ENCODE results near the gene LIMK1. TPM values are rescaled to one million over a fixed set of nuclear protein-coding genes. Genes with fewer than 3 reads are reported as not detected.

Gene LIMK1
- polyA plus RNA-seq, 2 of the 4 experiments (the other 2 are of a cell fraction) = 17.6 to 28.9 TPM

DNA sequence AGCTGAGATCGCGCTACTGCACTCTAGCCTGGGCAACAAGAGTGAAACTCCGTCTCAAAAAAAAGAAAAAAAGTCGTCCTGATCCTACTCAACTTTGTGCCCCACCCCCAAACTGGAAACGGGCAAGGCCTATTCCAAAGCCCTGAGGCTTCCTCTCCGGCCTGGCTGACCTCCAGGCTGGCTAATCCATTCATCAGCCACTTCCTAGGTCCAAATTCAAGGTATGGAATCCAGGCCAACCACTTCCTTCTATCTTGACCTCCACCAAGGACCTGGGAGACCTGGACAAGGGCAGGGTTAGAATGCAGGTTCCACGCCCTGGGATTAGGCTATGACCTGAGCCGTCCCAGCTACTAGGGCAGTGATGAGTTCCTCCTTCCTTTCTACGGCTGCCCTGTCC lies 70.1 kb downstream of the LIMK1 start:
- no peaks in the 10 kb centered on the region for H3K9me3 ChIP-seq
- FAIRE-seq = no peak
- no peak overlapping the region for H3K27ac ChIP-seq
- no peak overlapping the region for H3K4me3 ChIP-seq
- no peak for DNase-seq (ENCODE audit: low read depth in 1 of 2, low spot score in 1 of 2)
- ChIA-PET CTCF (interaction anchor here (1.0 kb wide), 1 partner anchor 86 kb away, joined by 3 read pairs; no protein-coding TSS in a partner anchor), POLR2A (no interaction called here)
- no peaks in the 10 kb centered on the region for H3K4me1 ChIP-seq
- no peak for ATAC-seq
- 70% methylated on average over 9 of the region's 9 CpGs for WGBS (ENCODE audit: missing lambda C conversion rate)
- TF ChIP-seq SMC3 (IDR thresholded peaks at IDR 0.05) (no peak), HOXB13 (CRISPR knock-in tag; IDR thresholded peaks at IDR 0.05; ENCODE audit: low read depth) (no peak), HEYL (CRISPR knock-in tag; IDR thresholded peaks at IDR 0.05) (no peak), RCOR1 (IDR thresholded peaks at IDR 0.05; ENCODE audit: low read depth, low read length) (no peak), ESRRA (IDR thresholded peaks at IDR 0.05; ENCODE audit: borderline replicate concordance, low read length) (no peak), ZFP36 (IDR thresholded peaks at IDR 0.05; ENCODE audit: borderline replicate concordance, partially characterized antibody) (no peak), MAZ (IDR thresholded peaks at IDR 0.05; ENCODE audit: borderline replicate concordance, low read depth, low read length) (no peak), RARB (CRISPR knock-in tag; IDR thresholded peaks at IDR 0.05) (no peak), HOXB5 (CRISPR knock-in tag; IDR thresholded peaks at IDR 0.05) (no peak), PHF8 (IDR thresholded peaks at IDR 0.05; ENCODE audit: borderline replicate concordance, low read depth) (no peak), TFCP2L1 (CRISPR knock-in tag; IDR thresholded peaks at IDR 0.05) (no peak), FOXS1 (CRISPR knock-in tag; IDR thresholded peaks at IDR 0.05) (no peak), FOSL2 (IDR thresholded peaks at IDR 0.05) (no peak), FOSL2 (CRISPR knock-in tag; IDR thresholded peaks at IDR 0.05) (no peak), CHD4 (IDR thresholded peaks at IDR 0.05; ENCODE audit: borderline replicate concordance) (no peak)
- TF ChIP-seq, protein P1, sequence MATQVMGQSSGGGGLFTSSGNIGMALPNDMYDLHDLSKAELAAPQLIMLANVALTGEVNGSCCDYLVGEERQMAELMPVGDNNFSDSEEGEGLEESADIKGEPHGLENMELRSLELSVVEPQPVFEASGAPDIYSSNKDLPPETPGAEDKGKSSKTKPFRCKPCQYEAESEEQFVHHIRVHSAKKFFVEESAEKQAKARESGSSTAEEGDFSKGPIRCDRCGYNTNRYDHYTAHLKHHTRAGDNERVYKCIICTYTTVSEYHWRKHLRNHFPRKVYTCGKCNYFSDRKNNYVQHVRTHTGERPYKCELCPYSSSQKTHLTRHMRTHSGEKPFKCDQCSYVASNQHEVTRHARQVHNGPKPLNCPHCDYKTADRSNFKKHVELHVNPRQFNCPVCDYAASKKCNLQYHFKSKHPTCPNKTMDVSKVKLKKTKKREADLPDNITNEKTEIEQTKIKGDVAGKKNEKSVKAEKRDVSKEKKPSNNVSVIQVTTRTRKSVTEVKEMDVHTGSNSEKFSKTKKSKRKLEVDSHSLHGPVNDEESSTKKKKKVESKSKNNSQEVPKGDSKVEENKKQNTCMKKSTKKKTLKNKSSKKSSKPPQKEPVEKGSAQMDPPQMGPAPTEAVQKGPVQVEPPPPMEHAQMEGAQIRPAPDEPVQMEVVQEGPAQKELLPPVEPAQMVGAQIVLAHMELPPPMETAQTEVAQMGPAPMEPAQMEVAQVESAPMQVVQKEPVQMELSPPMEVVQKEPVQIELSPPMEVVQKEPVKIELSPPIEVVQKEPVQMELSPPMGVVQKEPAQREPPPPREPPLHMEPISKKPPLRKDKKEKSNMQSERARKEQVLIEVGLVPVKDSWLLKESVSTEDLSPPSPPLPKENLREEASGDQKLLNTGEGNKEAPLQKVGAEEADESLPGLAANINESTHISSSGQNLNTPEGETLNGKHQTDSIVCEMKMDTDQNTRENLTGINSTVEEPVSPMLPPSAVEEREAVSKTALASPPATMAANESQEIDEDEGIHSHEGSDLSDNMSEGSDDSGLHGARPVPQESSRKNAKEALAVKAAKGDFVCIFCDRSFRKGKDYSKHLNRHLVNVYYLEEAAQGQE (IDR thresholded peaks at IDR 0.05) = no peak
- TF ChIP-seq, protein P2, sequence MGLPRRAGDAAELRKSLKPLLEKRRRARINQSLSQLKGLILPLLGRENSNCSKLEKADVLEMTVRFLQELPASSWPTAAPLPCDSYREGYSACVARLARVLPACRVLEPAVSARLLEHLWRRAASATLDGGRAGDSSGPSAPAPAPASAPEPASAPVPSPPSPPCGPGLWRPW (IDR thresholded peaks at IDR 0.05) = no peak
- TF ChIP-seq, protein P3, sequence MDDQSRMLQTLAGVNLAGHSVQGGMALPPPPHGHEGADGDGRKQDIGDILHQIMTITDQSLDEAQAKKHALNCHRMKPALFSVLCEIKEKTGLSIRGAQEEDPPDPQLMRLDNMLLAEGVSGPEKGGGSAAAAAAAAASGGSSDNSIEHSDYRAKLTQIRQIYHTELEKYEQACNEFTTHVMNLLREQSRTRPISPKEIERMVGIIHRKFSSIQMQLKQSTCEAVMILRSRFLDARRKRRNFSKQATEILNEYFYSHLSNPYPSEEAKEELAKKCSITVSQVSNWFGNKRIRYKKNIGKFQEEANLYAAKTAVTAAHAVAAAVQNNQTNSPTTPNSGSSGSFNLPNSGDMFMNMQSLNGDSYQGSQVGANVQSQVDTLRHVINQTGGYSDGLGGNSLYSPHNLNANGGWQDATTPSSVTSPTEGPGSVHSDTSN (IDR thresholded peaks at IDR 0.05) = no peak
- TF ChIP-seq, protein P4, sequence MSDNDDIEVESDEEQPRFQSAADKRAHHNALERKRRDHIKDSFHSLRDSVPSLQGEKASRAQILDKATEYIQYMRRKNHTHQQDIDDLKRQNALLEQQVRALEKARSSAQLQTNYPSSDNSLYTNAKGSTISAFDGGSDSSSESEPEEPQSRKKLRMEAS (IDR thresholded peaks at IDR 0.05) = no peak
- H3K4me2 ChIP-seq = no peak overlapping the region

DNA sequence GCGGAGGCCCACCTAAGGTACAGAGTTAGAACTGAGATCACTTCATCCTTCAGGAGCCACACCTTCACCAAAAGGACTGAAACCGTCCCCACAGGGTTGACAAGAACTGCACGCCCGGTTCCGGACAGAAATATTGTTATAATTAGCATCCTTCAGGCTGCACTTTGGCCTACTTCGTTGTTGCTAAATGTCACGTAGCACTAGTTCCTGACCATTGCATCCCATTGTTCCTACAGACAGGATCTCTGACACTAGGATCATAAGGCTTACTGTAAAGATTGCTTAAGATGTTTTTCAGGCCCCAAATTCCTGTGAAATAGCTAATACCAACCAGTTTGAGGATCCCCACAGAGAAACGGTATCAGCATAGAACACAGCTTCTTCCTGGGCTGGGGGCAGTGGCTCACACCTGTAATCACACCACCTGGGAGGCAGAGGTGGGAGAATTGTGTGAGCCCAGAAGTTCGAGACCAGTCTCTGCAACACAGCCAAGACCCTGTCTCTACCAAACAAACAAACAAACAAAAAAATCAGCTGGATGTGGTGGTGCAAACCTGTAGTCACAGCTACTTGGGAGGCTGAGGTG lies 72.3 kb downstream of the LIMK1 start:
- FAIRE-seq (no peak), ATAC-seq (no peak), DNase-seq (ENCODE audit: low read depth in 1 of 2, low spot score in 1 of 2) (no peak)
- H3K4me2 ChIP-seq = no peak overlapping the region
- POLR2A ChIA-PET = no interaction called here
- H3K4me3 ChIP-seq = no peak overlapping the region
- H3K9me3 ChIP-seq = no peaks in the 10 kb centered on the region
- TF ChIP-seq NFE2L2 (conservative IDR thresholded peaks at IDR 0.05; ENCODE audit: low read length) (no peak), ESRRA (IDR thresholded peaks at IDR 0.05; ENCODE audit: borderline replicate concordance, low read length) (no peak)
- 79% methylated on average over 9 of the region's 9 CpGs for WGBS (ENCODE audit: missing lambda C conversion rate)
- CTCF ChIA-PET = interaction anchor here (1.9 kb wide), 1 partner anchor 88 kb away, joined by 5 read pairs; no protein-coding TSS in a partner anchor
- H3K4me1 ChIP-seq = no peaks in the 10 kb centered on the region
- no peak overlapping the region for H3K27ac ChIP-seq
